Ovary (tissue), 3 donors: Measurements from ENCODE around the gene MRPS25.

ENCODE experiments used
- CTCF ChIP-seq, 3 donors: fragments of 450-650 bp in 2 of 3; fragments of 200-600 bp in 1 of 3; IDR thresholded peaks; one replicate each; pipeline versions ENCODE4 v1.5.1 to v1.8.0; 2016 to 2022; ENCODE audit warnings: antibody characterized with exemption in 3 of 3, mild to moderate bottlenecking in 1 of 3
- EP300 ChIP-seq: sonication (generic); formaldehyde crosslinking; IDR thresholded peaks from one replicate; pipeline ENCODE4 v1.6.1; 2017; ENCODE audit warnings: antibody characterized with exemption
- POLR2A ChIP-seq: fragments of 450-650 bp; IDR thresholded peaks from one replicate; pipeline ENCODE4 v1.6.1; 2017; ENCODE audit warnings: antibody characterized with exemption, mild to moderate bottlenecking, moderate library complexity
- donor health status: DM: no; HTN: no; CAD: no.

GRCh38 chr3:15112011-15112410 is 46.9 kb upstream of the MRPS25 start:
- no peak for TF ChIP-seq CTCF (IDR thresholded peaks at IDR 0.05)
- no peak for TF ChIP-seq POLR2A
- no peak for TF ChIP-seq EP300
